Stimulated activated CD8-positive, alpha-beta memory T cell treated with anti-CD3 and anti-CD28 coated beads, Interleukin-2, amount 100 ng/mL, for 1 hour (primary cell): Measurements from ENCODE around the gene CA12.

Source experiments
- DNase-seq, 2 donors: peaks; one replicate each; pipeline ENCODE4 v3.0.0-alpha.2; 2020; ENCODE audit warnings: low read depth in 2 of 2

The CA12 gene

DNA sequence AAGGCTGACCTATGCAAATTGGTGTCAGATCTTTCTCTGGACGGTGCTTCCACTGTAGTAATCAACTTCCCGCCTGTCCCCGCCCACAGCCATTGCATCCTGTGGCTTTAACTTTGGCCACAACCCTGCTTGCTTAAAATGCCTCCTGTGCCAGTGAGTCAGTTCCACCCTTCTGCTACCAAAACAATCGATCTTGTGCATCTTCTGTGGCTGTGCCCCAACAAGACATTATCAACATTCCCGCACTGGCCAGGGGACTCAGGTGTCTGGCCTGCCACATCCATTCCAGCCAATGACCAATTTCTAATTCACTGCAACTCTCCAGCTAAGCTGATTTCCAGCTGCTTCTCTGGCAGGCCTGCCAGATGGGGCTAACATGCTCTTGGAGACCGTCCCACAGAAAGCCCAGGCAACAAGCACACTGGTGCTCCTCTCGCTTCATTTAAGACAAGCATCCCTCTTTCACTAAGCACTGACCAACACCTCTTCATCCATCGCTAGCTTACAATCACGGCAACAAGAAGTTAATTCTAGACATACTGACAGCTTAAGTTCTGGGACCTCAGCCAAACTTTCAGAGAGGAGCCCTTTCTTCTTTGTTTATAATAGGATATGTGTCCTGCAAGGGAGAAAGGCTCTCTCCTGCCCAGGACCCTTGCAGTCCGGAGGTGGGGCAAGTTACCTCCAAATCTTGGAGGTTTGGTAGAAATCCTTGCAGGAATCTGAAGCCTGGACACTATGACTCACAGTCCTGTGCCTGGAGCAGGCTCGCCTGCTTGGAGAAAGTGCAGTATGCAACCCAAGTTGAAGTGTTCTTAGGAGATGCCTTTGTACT lies 6.7 kb downstream of the CA12 start:
- DNase-seq: no peak

DNA sequence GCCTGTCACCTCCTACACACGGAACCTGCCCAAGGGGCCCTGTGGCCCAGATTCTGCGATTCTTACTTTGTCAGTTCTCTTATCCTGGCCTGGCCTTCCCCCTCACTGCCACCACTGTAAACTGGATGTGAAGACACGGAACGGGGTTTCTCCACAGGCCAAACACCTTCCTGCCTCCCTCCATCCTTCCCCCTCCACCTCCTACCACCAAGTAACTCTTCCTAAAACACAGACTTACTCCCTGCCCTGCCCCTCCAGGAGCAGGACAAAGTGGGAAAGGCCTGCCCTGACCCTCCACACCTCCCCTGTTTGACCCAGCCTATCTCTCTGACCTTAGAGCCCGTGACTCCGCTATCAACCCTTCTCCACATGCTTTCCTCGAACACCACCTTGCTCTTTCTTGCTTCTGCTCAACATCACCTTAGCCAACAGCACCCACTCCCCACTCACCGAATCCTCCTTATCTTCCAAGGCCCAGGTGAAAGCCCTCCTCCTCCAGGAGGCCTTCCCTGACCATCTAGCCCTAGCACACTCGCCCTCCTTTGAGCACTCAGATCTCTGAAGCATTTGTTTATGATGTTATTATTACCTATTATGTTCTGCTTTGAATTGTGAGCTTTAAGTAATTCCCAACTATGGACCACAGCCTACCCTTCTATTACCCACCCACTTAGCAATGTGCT lies 7.6 kb downstream of the CA12 start:
- DNase-seq: no peak

DNA sequence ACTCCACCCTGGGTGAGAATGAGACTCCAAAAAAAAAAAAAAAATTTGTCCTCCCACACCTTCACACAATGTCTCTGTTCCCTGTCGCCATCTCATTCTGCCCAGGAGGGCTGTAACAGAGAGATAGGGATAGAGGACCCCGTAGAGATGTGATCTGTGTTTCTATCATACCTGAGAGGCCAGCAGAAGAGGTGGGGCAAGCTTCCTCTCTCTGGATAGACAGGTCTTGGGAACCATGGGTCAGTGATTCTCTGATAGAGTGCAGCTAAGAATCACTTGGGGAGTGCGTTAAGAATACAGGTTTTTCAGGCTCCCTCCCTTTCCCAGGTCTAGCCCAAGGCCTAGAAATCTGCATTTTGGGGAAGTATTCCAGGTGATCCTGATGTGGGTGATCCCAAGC lies 8.3 kb downstream of the CA12 start:
- no peak for DNase-seq

DNA sequence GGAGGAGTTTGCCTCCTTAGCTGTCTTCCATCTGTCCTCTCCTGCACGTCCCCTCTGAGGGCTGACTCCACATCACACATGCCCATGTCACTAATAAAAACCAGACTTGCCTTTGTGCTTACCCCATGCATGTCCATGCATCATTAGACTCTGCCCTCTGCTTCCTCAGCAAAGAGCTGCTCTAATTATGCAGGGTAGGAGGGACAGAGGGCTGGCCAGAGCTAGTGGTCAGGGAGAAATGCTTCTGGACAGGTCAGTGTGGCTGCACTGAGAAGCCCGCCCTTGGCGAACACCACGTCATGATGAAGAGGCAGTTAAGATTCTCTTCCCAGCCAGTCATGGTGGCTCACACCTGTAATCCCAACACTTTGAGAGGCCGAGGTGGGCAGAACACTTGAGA lies 8.9 kb downstream of the CA12 start:
- no peak for DNase-seq

DNA sequence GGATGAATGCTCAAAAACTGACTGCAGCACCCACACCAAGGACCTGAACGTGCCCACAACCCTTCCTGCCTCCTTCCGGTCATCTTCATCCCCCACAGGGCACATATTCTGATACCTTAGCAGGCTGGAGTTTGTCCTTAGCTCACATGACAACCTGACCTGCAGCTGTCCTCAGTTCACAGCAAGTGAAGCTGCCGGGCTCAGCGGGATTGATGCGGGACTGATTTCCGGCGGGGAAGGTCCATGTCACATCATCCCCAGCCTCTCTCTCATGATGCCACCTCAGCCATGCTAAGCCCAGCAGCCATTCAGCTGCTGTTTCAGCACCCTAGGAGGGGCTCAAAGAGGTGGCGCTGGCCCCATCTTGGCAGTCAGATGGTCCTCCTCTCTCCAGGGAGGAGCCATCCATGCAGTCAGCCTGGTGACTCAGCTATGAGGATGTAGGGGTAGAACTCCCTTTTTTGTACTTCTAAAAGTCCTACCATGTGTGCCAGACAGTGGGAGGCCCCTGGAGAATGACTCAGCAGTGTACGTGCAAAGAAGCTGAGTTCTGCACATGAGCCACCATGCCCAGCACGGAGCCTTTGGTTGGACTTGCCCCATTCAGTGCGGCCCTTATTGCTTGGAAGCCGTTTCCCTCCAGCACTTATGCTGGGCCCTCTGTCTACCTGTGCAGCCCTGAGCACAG lies 9.5 kb downstream of the CA12 start:
- no peak for DNase-seq

DNA sequence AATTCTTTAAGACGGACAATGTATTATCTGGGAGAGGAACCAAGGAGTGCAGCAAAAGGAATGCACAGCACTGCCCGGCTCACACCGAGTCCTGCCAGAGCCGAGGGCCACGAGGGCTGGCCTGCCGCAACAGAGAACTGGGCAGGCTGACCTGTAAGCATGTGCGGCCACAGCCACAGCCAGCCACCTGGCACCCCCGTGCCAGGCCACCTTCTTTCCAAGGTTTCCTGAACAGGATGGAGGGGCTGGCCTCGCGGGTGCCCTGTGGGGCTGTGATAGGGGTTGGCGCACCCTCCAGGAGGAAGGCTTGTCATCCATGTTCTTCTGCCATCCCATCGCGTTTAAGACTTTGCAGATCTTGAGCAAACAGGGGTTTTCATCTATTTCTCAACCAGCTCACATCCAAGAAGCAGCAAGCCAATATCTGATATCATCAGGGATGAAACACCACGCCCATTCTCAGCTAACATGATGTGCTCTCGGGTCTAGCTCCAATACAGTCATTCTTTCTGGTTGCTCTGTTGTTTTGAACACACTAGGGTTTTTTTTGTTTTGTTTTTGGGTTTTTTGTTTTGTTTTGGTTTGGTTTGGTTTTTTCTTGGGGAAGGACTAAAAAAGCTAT lies 10.2 kb downstream of the CA12 start:
- no peak for DNase-seq

DNA sequence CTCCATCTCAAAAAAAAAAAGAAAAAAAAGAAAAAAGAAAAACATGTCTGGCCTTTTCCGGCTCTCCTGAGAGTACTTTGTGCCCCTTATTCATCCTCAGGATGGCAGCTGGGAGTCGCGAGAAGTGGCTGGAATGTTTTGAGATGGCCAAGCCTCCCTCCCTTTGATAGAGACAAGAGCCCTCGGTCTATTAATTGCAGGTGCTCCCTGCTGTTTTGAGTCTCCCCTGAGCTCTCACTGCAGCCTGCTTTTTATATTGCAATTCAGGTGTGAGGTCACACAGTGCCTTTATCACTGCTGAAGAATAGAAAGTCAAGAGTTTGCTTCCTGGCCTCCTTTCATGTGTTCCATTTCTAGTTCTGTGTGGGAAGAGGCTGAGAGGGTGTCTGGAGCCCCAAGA lies 10.9 kb downstream of the CA12 start:
- DNase-seq: no peak

DNA sequence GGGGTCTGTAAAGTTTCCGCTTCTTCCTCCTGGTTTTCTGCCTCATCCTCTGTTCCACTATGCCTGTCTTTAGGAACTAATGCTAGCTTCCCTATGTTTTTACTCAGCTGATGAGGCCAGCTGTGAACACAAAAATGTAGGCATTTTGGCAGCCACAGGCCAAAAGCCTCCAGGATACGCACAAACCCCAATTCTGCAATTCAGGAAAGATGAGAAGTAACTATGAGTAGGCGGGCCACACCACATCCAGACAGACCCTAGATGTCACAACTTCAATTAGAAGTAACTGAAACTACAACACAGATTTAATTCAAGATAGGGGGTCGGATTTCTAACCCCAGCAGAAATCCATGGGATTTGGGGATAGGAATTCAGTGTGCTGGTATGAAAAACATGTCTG lies 11.9 kb downstream of the CA12 start:
- DNase-seq: no peak

DNA sequence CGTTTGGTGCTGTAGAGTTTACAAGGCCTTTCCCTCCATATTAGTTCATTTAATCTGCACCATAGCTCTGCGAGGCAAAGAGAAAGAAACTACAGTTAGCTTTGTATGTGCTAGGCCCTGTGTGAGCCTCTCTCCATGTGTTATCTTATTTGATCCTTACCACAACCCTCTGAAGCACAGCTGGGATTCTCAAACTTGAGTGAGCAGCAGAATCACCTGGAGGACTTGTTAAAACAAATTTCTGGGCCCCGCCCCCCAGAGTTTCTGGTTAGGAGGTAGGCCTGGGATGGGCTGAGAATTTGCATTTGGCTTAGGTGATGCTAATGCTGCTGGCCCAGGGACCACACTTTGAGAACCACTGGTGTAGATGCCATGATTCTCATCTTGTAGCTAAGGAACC lies 12.3 kb downstream of the CA12 start:
- DNase-seq: no peak

DNA sequence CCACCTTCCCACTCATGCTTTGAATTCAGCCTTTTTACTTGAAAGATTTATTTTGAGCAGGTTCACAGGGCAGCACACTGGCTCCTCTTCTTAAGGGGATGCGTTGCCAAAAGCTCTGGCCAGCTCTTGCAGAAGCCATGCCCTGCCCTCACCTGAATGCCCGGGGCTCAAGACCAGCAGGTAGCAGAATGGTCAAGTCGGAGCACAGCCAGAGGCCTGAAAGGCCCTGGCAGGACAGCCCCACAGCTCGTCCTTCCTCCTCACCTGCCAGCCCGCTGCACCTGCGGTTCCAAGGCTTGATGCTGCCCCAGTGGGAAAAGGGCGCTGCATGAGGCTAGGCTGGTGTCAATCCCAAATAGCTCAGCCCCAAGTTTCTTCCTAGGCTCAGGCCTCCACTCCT lies 13.1 kb downstream of the CA12 start:
- DNase-seq: no peak

DNA sequence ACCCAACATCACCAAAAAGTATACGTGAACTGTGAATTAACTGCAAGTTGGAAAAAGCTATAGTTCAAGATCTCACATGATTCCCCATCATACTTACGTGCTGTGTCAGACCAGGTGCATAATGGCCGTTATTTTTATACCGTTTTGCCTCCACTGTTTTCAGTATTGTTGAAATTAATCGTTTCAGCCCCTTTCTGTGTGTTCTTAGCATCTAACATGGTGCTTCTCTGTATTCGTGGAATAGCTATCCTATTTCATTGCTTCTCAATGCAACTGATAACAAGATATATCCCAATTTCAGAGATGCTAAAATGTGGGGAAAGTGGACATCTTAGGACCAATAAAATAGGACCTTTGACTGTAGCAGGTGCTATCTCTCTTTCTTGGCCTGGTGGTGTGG lies 13.7 kb downstream of the CA12 start:
- no peak for DNase-seq

DNA sequence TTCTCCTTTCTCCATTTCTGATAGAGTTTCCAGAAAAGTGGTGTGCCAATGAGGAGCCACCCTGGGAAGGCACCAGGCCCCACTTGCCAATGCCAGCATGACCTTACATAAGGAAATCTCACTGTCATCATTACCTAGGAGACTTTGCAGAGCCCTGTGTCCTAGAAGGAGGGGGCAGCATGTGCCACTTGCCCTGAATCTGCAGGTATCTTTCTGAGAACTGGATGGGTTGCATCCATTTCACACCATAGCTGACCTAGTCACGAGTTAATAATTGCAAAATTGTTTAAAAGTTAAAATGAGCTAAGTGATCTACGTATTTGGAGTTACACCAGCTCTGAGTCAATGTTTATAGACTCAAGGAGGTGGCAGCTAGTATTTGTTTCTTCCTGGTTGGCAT lies 14.3 kb downstream of the CA12 start:
- no peak for DNase-seq

DNA sequence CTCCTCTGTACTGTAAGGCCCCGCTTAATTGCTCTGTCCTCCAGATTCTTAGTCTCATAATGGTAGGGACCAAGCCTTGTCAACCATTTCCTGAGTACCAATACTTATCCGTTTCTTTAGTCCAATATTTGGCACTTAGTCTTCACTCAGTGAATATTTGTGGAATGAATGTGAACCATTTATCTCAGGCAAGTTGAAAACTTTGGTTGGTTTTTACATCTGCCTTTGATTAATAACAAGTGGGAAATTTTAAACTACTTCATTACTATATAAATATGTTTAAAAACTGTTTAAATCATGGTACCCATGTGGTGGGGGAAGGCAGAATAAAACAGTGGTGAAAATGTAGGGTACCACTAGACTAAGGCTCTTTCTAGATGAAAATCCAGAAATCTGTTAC lies 15.2 kb downstream of the CA12 start:
- no peak for DNase-seq

DNA sequence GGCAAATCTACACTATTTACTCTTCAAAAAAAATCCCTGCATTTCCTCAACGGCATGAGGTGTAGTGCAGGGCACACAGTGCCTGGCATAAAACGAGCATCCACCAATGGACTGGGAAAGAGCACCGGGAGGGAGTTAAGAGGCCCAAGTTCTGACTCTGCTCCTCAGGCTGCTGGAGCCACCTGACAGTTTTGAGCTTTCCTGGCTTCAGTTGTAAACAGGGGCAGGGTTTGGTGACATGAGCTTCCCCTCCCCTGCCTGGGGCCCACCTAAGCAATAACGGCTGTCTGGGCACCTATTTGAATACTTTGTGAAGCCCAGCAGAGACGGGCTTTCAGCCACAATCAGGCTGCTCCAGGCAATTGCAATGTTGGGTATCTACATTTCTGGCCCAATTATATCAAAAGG lies 16.4 kb downstream of the CA12 start:
- DNase-seq: no peak

DNA sequence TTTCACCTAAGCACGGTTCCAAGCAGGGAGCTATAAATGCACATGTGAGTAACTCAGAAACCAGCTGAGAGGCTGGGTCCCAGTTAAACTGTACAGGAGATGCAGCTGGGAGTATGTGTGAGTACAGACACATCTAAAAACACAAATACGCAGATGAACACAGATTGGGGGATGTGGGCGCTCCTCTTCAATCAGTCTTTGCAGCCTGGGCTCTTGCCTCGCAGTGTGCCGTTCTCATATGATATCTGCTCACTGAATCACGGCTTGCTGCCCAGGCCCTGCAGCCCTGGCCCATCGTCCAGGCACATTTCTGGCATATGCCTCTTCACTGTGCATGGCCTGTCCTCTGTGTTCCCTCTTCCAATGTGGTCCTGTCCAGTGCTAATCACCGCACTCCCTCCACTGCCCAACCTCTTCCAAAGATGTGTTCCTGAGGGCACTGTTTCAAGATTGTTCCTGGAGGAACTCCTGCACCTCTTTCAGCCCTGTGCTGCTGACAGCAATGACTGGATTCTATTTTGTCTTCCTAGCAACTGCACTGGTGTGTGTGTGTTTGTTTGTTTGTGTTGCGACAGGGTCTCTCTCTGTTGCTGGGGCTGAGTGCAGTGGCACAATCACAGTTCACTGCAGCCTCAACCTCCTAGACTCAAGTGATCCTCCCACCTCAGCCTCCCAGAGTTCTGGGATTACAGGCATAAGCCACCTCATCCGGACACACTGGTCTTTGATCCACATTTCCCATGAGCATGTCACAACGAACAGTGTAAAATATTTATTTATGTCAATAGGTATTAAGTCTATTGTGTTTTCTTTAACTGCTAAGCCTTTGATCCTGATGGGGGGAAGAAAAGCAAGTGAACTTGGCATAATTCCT lies 17.0 kb downstream of the CA12 start:
- DNase-seq: no peak

DNA sequence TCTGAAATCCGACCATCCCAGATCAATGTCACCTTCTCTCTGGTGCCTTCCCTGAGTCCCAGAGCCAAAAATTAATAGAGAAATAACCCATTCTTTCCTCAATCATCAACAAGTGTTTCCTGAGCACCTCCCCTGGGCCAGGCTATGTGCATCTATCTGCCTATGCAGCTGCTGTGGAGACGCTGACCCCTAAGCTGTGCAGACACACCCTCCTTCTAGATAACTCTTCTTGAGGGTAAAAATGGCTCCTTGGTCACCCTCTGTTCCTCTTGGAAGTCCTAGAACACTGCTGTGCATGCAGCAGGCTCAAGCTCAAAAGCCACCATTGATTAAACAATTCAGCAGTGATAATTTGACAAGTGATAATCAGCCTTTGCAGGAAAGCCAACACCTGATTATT lies 18.4 kb downstream of the CA12 start:
- no peak for DNase-seq

DNA sequence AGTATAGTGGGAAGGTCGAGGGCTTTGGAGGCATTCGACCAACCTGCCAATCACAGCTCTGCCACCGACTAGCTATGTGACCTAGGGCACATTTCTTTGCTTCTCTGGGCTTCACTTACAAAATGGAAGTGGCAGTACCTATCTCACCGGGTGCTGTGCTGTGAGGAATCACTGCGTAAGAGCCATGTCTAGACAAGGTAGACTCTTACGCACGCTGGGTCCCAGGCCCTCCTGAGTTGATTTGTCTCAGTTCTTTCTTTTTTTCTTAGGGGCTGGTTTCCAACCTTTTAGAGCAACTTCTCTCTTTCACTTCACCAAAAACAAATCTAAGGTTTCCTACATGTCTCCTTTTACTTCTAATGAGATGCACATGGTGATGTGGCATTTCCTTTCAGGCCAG lies 18.8 kb downstream of the CA12 start:
- DNase-seq: no peak

DNA sequence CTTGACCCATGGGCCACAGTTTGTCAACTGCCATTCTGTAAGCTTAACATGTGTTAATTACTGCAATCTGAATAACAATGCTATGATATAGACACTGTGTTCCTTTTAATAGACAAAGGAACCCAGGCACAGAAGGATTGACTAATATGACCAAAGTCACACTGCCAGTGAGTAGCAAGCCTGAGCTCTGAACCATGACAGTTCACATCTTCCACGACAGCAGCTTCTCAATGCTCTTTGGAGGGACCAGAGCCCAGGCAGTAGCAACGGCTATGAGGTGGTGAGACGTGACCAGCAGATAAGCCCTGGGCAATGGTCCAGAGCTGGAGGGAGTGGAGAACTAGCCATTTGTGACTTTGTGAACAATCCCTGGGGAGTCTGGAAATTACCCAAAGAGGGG lies 19.4 kb downstream of the CA12 start:
- DNase-seq: no peak

DNA sequence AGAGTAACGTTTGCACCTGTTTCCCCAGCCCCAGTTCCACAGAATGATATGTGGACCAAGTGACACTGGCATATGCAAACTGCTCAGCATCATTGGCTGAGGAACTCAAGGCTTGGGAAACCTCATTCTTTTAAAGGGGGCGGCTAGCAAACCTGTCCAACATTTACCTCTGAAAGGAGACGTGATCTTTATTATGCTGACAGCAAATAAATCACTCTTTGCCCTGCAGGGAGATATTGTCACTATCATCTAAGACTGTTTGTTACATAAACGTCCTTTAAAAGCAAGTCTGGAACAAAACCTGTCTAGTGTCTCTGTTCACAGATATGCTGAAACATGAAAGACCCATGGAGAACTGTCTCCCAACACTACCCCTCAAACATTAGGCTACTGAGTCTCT lies 21.5 kb downstream of the CA12 start:
- no peak for DNase-seq

DNA sequence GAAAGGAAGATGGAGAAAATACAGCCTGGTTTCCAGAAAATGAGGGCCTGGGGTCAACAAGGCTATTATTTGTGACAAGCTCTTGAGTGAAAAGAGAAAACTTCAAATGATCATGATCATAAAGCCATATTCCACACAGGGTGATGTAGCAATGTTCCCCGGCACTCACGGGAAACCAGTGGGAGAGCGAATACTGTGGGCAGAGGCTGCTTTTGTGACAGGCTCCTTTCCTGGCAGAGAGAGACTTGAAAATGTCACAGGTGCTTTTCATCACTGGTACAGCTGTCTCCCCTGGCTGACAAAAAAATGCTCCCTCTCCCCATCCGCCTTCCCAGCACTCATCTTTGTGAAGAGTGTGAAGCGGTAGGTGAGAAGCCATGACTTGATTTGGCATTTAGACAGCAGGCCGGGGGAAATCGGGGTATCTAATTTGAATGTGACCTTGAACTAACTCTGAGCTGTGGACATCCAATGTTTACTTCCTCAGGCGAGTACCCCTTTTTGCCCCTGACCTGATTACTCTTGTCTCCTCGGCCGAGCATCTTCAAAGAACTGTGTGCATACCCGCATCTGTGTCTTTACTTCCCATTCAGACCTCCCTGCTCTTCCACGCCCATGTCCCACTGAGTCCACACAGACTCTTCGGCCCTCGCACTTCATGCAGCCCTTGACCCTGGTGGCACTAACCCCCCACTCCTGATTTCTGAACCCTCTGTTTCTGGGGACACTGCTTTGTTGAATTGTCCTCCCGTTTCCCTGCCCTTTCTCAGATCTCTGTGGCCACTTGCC lies 23.2 kb downstream of the CA12 start:
- no peak for DNase-seq

DNA sequence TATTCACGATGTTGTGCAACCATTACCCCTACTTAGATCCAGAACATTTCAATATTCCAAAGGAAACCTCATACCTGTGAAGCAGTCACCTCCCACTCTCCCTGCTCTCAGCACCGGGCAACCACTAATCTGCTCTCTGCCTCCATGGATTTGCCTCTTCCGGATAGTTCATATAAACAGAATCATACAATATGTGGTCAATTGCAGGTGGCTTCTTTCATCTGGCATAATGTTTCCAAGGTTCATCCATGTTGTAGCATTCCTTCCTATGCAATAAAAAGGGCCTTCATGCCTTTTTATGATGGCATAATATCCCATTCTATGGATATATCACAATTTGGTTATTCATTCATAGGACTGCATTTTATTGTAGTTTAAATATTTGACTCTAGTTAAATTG lies 23.9 kb downstream of the CA12 start:
- no peak for DNase-seq
